ENCODE data around the gene IER5.

IER5 gene

DNA sequence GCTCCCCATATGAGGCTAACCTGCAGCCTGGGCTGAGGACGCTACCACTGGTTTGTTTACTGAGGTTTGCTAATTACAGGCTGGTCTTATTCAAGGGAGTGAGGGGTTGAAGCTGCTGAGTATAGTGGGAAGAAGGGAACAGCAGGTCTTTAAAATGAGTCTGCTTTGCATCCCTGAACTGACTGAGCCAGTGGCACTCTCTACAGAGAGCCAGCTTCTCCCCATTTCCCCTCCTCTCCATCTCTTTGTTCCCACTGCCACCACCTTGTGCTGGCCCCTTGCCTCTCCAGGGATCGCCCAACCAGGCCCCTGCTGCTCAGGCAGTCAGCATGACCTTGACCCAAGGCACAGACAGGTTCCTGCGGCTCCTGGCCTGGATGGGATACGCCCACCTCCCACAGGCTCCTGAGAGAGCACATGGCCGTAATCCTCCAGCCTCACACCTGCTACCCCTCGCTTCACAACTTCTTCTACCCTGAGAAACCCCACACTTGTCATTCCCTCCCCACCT is 45.0 kb downstream of the IER5 start:
- in situ Hi-C loops (cut with MboI; ENCODE audit: low sequenced_read_pairs): no loop called here

- in situ Hi-C loops (cut with MboI; ENCODE audit: low sequenced_read_pairs): no loop called here
These were observed 45.5 kb downstream of the IER5 start for GRCh38 chr1:181133969-181134418.

GRCh38 chr1:181134543-181135436 is 46.3 kb downstream of the IER5 start:
- in situ Hi-C loops (cut with MboI; ENCODE audit: low sequenced_read_pairs): no loop called here

- in situ Hi-C loops (cut with MboI; ENCODE audit: low sequenced_read_pairs): no loop called here
These were observed 46.9 kb downstream of the IER5 start for GRCh38 chr1:181135437-181135731.

GRCh38 chr1:181135815-181136737 is 47.6 kb downstream of the IER5 start:
- in situ Hi-C loops (cut with MboI; ENCODE audit: low sequenced_read_pairs): no loop called here

DNA sequence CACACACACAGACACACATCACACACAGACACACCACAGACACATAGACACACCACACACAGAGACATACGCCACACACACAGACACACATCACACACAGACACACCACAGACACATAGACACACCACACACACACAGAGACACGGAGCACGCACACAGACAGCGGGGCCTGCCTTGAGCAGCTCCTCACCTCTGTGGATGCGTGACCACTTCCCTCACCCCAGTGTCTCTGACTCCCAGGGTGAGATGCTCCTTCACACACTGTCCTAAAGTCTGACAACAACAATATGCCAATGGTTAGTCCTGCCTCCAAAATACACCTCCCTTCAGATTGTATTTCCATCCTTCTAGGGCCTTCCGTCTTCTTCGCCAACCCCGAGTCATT is 48.2 kb downstream of the IER5 start:
- in situ Hi-C loops (cut with MboI; ENCODE audit: low sequenced_read_pairs): no loop called here

GRCh38 chr1:181137217-181137743 is 48.8 kb downstream of the IER5 start:
- in situ Hi-C loops (cut with MboI; ENCODE audit: low sequenced_read_pairs): no loop called here

GRCh38 chr1:181139631-181140061 is 51.1 kb downstream of the IER5 start:
- in situ Hi-C loops (cut with MboI; ENCODE audit: low sequenced_read_pairs): loop anchor here (5.0 to 10.0 kb wide), 2 partner anchors 57 to 255 kb away; no protein-coding TSS in a partner anchor

GRCh38 chr1:181140398-181140797 is 51.9 kb downstream of the IER5 start:
- in situ Hi-C loops (cut with MboI; ENCODE audit: low sequenced_read_pairs): loop anchor here (5.0 to 10.0 kb wide), 2 partner anchors 58 to 256 kb away; no protein-coding TSS in a partner anchor

DNA sequence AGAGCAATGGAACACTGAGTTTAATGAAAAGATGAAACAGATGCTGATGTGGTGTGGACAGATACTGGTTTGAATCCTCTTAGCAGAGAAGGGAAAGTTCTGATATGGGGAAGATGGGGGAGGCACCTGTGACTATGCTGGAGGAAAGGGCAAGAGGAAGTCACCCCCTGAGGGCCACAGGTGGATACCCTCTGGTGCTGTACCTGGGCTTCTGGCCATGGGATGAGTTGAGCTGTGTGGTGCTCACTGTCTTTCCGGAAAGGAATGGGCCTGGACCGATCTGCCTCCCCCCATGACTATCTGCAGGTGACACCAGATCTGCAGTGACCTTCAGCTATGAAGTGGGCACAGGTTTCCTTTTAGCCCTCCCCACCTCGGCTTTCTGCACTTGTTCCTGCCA is 52.4 kb downstream of the IER5 start:
- in situ Hi-C loops (cut with MboI; ENCODE audit: low sequenced_read_pairs): loop anchor here (5.0 to 10.0 kb wide), 2 partner anchors 59 to 256 kb away; no protein-coding TSS in a partner anchor

DNA sequence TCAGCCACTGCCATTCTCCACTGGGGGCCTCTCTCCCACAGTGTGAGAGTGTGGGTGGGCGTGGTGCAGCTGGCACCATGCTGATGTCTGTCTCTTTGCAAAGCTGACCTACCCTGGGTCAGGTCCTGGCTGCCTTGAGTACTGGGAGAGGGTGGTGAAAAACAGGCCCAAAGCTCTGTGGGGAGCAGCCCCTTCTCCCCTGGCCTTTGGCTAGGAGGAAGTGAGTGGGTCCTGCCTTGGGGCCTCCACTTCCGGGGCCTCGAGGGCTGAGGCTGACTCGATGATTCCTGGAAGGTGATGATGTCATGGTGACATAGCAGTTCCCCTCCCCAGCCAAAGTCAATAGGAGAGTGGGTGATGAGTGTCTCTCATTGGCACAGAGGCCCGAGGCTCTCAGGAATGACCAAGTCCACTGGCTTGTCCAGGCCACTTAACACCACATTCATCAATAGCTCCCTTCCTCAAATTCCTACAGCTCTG is 53.0 kb downstream of the IER5 start:
- in situ Hi-C loops (cut with MboI; ENCODE audit: low sequenced_read_pairs): loop anchor here (5.0 to 10.0 kb wide), 2 partner anchors 59 to 257 kb away; no protein-coding TSS in a partner anchor

All from HL-60/S4 treated with retinoic acid at 250 ng/mL for 4 days and 3 days (cell line).